Effector memory CD4-positive, alpha-beta T cell (primary cell): Measurements from ENCODE around the gene SMCO1.
"Not testable (repeated sequence)": the region's sequence is repeated elsewhere in the genome, so short reads cannot be mapped to it uniquely, and the experiment has no call there.

Experiments used
- DNase-seq, 3 donors: peaks; one replicate each; pipeline ENCODE4 v3.0.0-alpha.2; 2020
- H3K27ac ChIP-seq: 2 replicates; pipeline ENCODE4 v1.7.0; 2013; ENCODE audit warnings: mild to moderate bottlenecking, low read length, moderate library complexity; ENCODE audit not compliant: insufficient read depth, poor library complexity, severe bottlenecking
- H3K27me3 ChIP-seq: replicated peaks from 2 replicates; pipeline ENCODE4 v1.7.0; 2013; ENCODE audit warnings: mild to moderate bottlenecking, low read length; ENCODE audit not compliant: insufficient read depth, control insufficient read depth, poor library complexity, severe bottlenecking
- H3K36me3 ChIP-seq: 2 replicates; pipeline ENCODE4 v1.7.0; 2013; ENCODE audit warnings: mild to moderate bottlenecking, low read length, moderate library complexity; ENCODE audit not compliant: control insufficient read depth, insufficient read depth
- H3K4me1 ChIP-seq: 2 replicates; pipeline ENCODE4 v1.7.0; 2013; ENCODE audit warnings: low read length, mild to moderate bottlenecking; ENCODE audit not compliant: control insufficient read depth, insufficient read depth, poor library complexity, severe bottlenecking
- H3K4me3 ChIP-seq: 2 replicates; pipeline ENCODE4 v1.7.0; 2013; ENCODE audit warnings: low read length, low read depth, mild to moderate bottlenecking; ENCODE audit not compliant: insufficient read depth, poor library complexity, severe bottlenecking
- H3K9me3 ChIP-seq: 2 replicates; pipeline ENCODE4 v1.7.0; 2013; ENCODE audit warnings: mild to moderate bottlenecking, low read length, moderate library complexity; ENCODE audit not compliant: control insufficient read depth

The SMCO1 gene

DNA sequence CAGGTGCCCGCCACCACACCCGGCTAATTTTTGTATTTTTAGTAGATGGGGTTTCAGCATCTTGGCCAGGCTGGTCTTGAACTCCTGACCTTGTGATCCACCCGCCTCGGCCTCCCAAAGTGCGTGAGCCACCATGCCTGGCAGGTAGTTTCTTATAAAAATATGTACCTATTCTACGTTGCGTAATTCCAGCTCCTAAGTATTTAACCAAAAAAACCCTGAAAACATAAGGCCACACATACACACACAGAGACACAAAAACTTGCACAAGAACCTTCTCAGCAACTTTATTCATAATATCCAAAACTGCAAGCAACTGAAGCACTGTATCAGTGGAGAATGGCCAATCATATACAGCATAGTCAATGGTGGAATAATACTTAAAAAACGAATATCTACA is 16.8 kb downstream of the SMCO1 start:
- no peak for DNase-seq
- Histone ChIP-seq H3K36me3 (peaks cover 6% of the 10 kb centered on the region), H3K4me3 (no peak overlapping the region), H3K4me1 (peaks cover 9% of the 10 kb centered on the region), H3K27ac (no peak overlapping the region), H3K27me3 (no peaks in the 10 kb centered on the region), H3K9me3 (no peaks in the 10 kb centered on the region)

DNA sequence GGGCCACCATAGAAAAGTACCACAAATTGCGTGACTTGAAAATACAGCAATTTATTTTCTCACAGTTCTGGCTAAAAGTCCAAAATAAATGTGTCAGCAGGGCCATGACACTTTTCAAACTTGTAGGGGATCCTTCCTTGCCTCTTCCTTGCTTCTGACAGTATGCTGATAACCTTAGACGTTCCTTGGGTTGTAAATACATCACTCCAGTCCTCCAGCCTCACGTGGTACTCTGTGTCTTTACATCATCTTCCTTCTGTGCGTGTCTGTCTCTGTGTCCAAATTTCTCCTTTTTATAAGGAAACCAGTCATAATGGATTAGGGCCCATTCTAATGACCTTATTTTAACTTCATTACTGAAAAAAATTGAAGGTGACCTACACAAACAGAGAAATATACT is 19.0 kb downstream of the SMCO1 start:
- Histone ChIP-seq H3K36me3 (peaks cover 6% of the 10 kb centered on the region), H3K9me3 (no peaks in the 10 kb centered on the region), H3K4me1 (peaks cover 9% of the 10 kb centered on the region), H3K27ac (no peak overlapping the region), H3K4me3 (no peak overlapping the region), H3K27me3 (no peaks in the 10 kb centered on the region)
- DNase-seq = no peak

GRCh38 chr3:196493292-196493691 is 21.9 kb downstream of the SMCO1 start:
- no peak overlapping the region for H3K4me3 ChIP-seq
- no peak for DNase-seq
- no peaks in the 10 kb centered on the region for H3K27me3 ChIP-seq
- H3K9me3 ChIP-seq = no peaks in the 10 kb centered on the region
- peaks cover 2% of the 10 kb centered on the region for H3K4me1 ChIP-seq
- H3K36me3 ChIP-seq = peaks cover 6% of the 10 kb centered on the region
- H3K27ac ChIP-seq = no peak overlapping the region

DNA sequence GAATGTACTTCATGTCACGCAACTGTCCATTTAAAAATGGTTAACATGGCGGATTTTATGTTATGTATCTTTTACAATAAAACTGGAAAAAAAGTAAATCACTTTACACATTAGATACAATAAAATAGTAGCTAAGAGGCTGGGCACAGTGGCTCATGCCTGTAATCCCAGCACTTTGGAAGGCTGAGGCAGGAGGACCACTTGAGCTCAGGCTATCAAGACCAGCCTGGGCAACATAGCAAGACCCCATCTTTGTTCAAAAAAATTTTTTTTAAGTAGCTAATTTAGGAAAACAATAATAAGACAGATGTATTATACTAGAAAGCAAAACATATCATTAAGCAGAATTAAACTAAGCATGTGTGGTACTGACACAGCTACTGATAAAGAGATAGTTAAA is 23.1 kb downstream of the SMCO1 start:
- H3K4me3 ChIP-seq = no peak overlapping the region
- peaks cover 2% of the 10 kb centered on the region for H3K4me1 ChIP-seq
- no peaks in the 10 kb centered on the region for H3K27me3 ChIP-seq
- H3K9me3 ChIP-seq = no peaks in the 10 kb centered on the region
- peaks cover 14% of the 10 kb centered on the region for H3K36me3 ChIP-seq
- H3K27ac ChIP-seq = no peak overlapping the region
- DNase-seq = no peak

DNA sequence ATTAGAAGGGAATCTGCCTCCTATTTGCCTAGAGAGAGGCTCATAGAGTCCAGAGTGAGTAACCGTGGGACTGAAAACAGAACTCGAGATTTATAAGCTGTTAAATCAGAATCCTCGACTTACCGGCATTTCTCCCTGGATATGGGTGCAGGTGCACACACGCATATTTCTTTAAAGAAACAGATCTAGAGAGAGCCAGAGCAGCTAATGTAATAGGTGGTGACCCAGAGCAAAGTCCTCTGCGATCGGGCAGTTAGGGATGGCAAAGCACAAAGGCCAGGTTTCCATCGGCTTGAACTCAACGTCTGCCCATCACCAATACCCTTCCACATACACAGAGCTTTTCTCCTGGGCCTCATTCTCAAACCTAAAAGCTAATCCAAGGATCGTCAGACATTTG is 25.4 kb downstream of the SMCO1 start:
- Histone ChIP-seq H3K27me3 (no peaks in the 10 kb centered on the region), H3K27ac (no peak overlapping the region), H3K4me3 (no peak overlapping the region), H3K9me3 (no peaks in the 10 kb centered on the region), H3K36me3 (peaks cover 25% of the 10 kb centered on the region), H3K4me1 (peaks cover 2% of the 10 kb centered on the region)
- DNase-seq = no peak

- Histone ChIP-seq H3K27me3 (no peaks in the 10 kb centered on the region), H3K4me3 (no peak overlapping the region), H3K4me1 (no peaks in the 10 kb centered on the region), H3K36me3 (peaks cover 53% of the 10 kb centered on the region), H3K9me3 (no peaks in the 10 kb centered on the region), H3K27ac (no peak overlapping the region)
- DNase-seq = no peak
Measured at GRCh38 chr3:196486263-196486662, 28.9 kb downstream of the SMCO1 start.

GRCh38 chr3:196477678-196478077 is 37.5 kb downstream of the SMCO1 start:
- H3K27ac ChIP-seq = no peak overlapping the region
- H3K9me3 ChIP-seq = no peaks in the 10 kb centered on the region
- no peak for DNase-seq
- H3K36me3 ChIP-seq = peaks cover 51% of the 10 kb centered on the region
- no peak overlapping the region for H3K4me3 ChIP-seq
- H3K4me1 ChIP-seq = no peaks in the 10 kb centered on the region
- H3K27me3 ChIP-seq = no peaks in the 10 kb centered on the region

DNA sequence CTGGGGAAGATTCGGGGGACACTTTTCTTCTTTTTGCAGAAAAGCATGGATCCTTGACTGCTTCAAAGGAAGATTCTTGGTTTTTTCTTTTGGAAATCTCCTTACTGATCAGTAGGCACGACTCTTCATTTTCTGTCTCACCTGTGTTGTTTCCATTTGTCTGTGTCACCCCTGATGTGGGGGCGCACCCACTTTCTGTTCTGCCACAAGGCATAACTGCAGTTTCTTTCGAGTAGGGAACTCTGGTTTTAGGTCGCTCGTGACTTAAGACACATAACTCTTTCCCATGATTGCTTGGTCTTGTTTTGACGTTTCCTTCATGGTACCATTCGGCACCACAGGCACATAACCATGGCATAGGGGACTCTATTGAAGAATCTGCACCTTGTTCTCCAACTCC is 42.9 kb downstream of the SMCO1 start:
- Histone ChIP-seq H3K9me3 (no peaks in the 10 kb centered on the region), H3K27ac (no peak overlapping the region), H3K4me3 (no peak overlapping the region), H3K4me1 (no peaks in the 10 kb centered on the region), H3K27me3 (no peaks in the 10 kb centered on the region), H3K36me3 (peaks cover 41% of the 10 kb centered on the region)
- DNase-seq = no peak

DNA sequence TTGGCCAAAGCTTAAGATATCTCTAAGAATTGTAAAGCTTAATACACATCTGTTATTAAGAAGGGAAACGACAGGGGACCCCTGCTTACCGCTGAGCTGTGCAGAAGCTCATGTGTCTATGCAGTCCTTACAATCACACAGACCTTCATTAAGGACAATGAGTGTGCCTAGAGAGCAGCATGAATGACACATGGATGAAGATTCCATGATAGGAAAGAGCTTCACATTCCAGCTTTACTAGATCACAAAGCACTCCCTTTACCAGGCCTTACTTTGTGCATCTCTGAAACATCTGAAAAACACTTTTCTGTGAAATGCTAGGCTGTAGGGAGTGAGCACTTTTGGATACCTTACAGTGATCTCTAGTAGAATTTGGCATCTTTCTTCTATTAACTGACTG is 43.6 kb downstream of the SMCO1 start:
- peaks cover 36% of the 10 kb centered on the region for H3K36me3 ChIP-seq
- H3K4me3 ChIP-seq = no peak overlapping the region
- H3K27me3 ChIP-seq = no peaks in the 10 kb centered on the region
- no peaks in the 10 kb centered on the region for H3K4me1 ChIP-seq
- no peak overlapping the region for H3K27ac ChIP-seq
- DNase-seq = no peak
- H3K9me3 ChIP-seq = no peaks in the 10 kb centered on the region

DNA sequence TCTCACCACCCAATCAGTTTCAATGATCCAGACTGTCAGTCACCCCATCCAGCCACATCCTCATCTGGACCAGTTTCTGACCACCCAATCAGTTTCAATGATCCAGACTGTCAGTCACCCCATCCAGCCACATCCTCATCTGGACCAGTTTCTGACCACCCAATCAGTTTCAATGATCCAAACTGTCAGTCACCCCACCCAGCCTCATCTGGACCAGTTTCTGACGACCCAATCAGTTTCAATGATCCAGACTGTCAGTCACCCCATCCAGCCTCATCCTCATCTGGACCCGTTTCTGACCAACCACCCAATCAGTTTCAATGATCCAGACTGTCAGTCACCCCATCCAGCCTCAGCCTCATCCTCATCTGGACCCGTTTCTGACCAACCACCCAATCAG is 45.0 kb downstream of the SMCO1 start:
- peaks cover 36% of the 10 kb centered on the region for H3K36me3 ChIP-seq
- DNase-seq, H3K27ac ChIP-seq, H3K4me3 ChIP-seq, H3K27me3 ChIP-seq, H3K4me1 ChIP-seq, H3K9me3 ChIP-seq: not testable (repeated sequence)

GRCh38 chr3:196463804-196464203 is 51.3 kb downstream of the SMCO1 start:
- H3K27ac ChIP-seq = no peak overlapping the region
- H3K36me3 ChIP-seq = no peaks in the 10 kb centered on the region
- H3K9me3 ChIP-seq = no peaks in the 10 kb centered on the region
- H3K4me1 ChIP-seq = no peaks in the 10 kb centered on the region
- no peak overlapping the region for H3K4me3 ChIP-seq
- H3K27me3 ChIP-seq = no peaks in the 10 kb centered on the region
- no peak for DNase-seq
